ENCODE data around the gene NPIPA7.
"Not testable (repeated sequence)": the region's sequence is repeated elsewhere in the genome, so short reads cannot be mapped to it uniquely, and the experiment has no call there.

NPIPA7 gene

DNA sequence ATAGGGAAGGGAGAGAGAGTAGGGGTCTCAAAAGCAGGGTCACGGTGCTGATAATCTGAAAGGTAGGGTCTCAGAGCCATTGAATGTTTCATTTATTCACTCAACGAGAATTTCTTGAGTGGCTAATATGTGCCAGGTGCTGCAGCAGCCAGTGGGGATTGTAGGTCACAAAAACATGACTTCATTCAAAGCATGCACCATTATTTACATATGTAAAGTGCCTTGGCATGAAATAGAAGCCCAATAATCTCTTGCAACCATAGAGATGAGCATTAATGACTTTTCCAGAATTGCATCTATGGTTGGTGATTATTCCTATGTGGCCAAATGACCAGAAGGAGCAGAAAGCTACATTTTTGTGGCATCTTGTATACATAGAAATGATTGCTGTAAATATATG is 46.2 kb downstream of the NPIPA7 start:
- not testable (repeated sequence) for H4K20me1 ChIP-seq (ENCODE audit: insufficient read depth, low read length); H3K9me2 ChIP-seq (ENCODE audit: low read depth, low read length); H3K27ac ChIP-seq (ENCODE audit: low read depth, low read length, poor library complexity, severe bottlenecking); H3F3A ChIP-seq (ENCODE audit: insufficient read depth, low read length); H3K9ac ChIP-seq (ENCODE audit: low read length); H3K36me3 ChIP-seq (ENCODE audit: insufficient read depth, low read length); H3K27me3 ChIP-seq (ENCODE audit: insufficient read depth, low read length); H3K4me3 ChIP-seq (ENCODE audit: low read depth, low read length, poor library complexity, severe bottlenecking); H3K9me3 ChIP-seq (ENCODE audit: low read length); H3K79me2 ChIP-seq (ENCODE audit: insufficient read depth, low read length); H2AFZ ChIP-seq (ENCODE audit: low read length); H3K4me1 ChIP-seq (ENCODE audit: insufficient read depth, low read length, severe bottlenecking); H3K4me2 ChIP-seq (ENCODE audit: low read length)

DNA sequence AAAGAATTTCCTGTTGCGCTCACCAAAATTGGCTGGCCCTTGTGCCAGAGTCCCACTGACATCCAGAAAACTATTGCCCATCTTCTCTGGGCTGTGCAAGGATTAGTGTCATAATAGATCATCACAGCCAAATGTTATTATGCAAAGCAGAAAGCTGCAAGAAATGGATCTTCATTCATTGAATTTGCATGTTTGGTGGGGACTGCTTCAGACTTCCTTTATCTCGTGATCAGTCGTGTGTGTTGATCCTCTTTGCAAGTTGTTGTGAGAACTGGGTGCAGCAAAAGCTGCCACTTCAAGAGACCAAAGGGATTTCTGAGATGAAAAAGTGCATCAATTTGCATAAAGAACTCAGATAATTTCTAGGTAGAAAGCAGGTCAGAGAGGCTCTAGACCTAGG is 52.2 kb downstream of the NPIPA7 start:
- H3K4me1 ChIP-seq (ENCODE audit: insufficient read depth, low read length, severe bottlenecking), result not testable (repeated sequence)

DNA sequence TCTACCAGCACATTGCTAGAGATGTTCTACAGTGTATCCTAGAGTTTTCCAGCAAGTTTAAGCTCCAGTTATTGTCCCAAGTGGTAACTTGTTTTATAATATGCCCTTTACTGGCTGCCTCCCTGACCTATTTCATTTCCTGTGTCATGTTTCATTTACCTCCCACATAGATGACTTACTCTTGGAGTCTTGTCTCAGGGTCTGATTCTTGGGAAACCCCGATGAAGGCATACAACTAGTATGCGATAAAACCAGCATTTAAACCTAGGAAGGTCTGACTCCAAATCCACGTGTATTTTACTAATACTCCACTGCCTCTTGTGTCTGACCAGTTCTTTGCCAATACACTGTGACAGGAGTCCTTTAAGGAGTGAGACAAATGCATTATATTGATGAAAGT is 55.8 kb downstream of the NPIPA7 start:
- not testable (repeated sequence) for H3K4me1 ChIP-seq (ENCODE audit: insufficient read depth, low read length, severe bottlenecking); H3F3A ChIP-seq (ENCODE audit: insufficient read depth, low read length); H3K9ac ChIP-seq (ENCODE audit: low read length); H3K36me3 ChIP-seq (ENCODE audit: insufficient read depth, low read length); H3K9me2 ChIP-seq (ENCODE audit: low read depth, low read length); H3K9me3 ChIP-seq (ENCODE audit: low read length); H3K27me3 ChIP-seq (ENCODE audit: insufficient read depth, low read length); H4K20me1 ChIP-seq (ENCODE audit: insufficient read depth, low read length); H3K27ac ChIP-seq (ENCODE audit: low read depth, low read length, poor library complexity, severe bottlenecking); H3K79me2 ChIP-seq (ENCODE audit: insufficient read depth, low read length); H3K4me3 ChIP-seq (ENCODE audit: low read depth, low read length, poor library complexity, severe bottlenecking); H2AFZ ChIP-seq (ENCODE audit: low read length); H3K4me2 ChIP-seq (ENCODE audit: low read length)

More for the DNA sequence above, 52.2 kb downstream of the NPIPA7 start:
- H3K27ac ChIP-seq (ENCODE audit: low read depth, low read length, poor library complexity, severe bottlenecking); H3K4me3 ChIP-seq (ENCODE audit: low read depth, low read length, poor library complexity, severe bottlenecking); H3K9me3 ChIP-seq (ENCODE audit: low read length); H4K20me1 ChIP-seq (ENCODE audit: insufficient read depth, low read length); H3K4me2 ChIP-seq (ENCODE audit: low read length); H3K9ac ChIP-seq (ENCODE audit: low read length); H3K9me2 ChIP-seq (ENCODE audit: low read depth, low read length); H3F3A ChIP-seq (ENCODE audit: insufficient read depth, low read length); H3K36me3 ChIP-seq (ENCODE audit: insufficient read depth, low read length); H3K27me3 ChIP-seq (ENCODE audit: insufficient read depth, low read length); H3K79me2 ChIP-seq (ENCODE audit: insufficient read depth, low read length); H2AFZ ChIP-seq (ENCODE audit: low read length): not testable (repeated sequence)

DNA sequence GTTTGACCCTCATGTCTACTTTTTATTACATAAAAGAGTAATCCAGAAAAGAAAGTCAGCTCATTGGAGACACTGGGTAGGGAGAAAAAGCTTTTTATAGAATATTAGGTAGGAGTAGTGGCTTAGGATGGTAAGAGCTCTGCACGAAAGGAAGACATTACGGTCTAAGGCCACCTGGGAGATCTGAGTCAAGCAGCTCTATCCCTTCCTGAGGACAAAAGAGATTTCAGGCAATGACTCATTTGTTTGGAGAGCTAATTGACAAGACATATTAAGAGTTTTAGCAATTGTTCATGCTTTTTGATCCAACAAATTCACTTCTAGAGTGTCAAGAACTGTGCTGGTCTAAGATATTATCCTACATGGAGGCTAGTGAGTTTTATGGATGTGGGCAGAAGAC is 62.5 kb downstream of the NPIPA7 start:
- not testable (repeated sequence) for H3K79me2 ChIP-seq (ENCODE audit: insufficient read depth, low read length); H3K4me1 ChIP-seq (ENCODE audit: insufficient read depth, low read length, severe bottlenecking); H3F3A ChIP-seq (ENCODE audit: insufficient read depth, low read length); H4K20me1 ChIP-seq (ENCODE audit: insufficient read depth, low read length); H3K9ac ChIP-seq (ENCODE audit: low read length); H3K4me3 ChIP-seq (ENCODE audit: low read depth, low read length, poor library complexity, severe bottlenecking); H2AFZ ChIP-seq (ENCODE audit: low read length); H3K27me3 ChIP-seq (ENCODE audit: insufficient read depth, low read length); H3K27ac ChIP-seq (ENCODE audit: low read depth, low read length, poor library complexity, severe bottlenecking); H3K9me3 ChIP-seq (ENCODE audit: low read length); H3K9me2 ChIP-seq (ENCODE audit: low read depth, low read length); H3K36me3 ChIP-seq (ENCODE audit: insufficient read depth, low read length); H3K4me2 ChIP-seq (ENCODE audit: low read length)

Data from OCI-LY1 (cell line).